Testis (tissue), 3 donors: Measurements from ENCODE around the gene RPS21. TPM values are rescaled to one million over a fixed set of nuclear protein-coding genes. Genes with fewer than 3 reads are reported as not detected.

Experiments
- DNase-seq: peaks from one replicate; pipeline ENCODE4 v3.0.0-alpha.2; 2019
- H3K27ac ChIP-seq, 2 donors: fragments of 200-600 bp; sonication (generic); one replicate each; pipeline ENCODE4 v1.5.1; 2019
- H3K27me3 ChIP-seq: fragments of 200-600 bp; sonication (generic); one replicate; pipeline ENCODE4 v1.5.1; 2019
- H3K36me3 ChIP-seq: fragments of 200-600 bp; sonication (generic); one replicate; pipeline ENCODE4 v1.5.1; 2017; ENCODE audit warnings: low read depth; ENCODE audit errors: missing control alignments
- H3K4me1 ChIP-seq: fragments of 200-600 bp; sonication (generic); one replicate; pipeline ENCODE4 v1.5.1; 2019
- H3K4me3 ChIP-seq, 2 donors: fragments of 200-600 bp; sonication (generic); one replicate each; pipeline ENCODE4 v1.5.1; 2017 to 2019
- H3K9me3 ChIP-seq: fragments of 200-600 bp; sonication (generic); one replicate; pipeline ENCODE4 v1.5.1; 2017
- CTCF ChIP-seq, 3 experiments: fragments of 450-650 bp in 2 of 3; fragments of 200-600 bp in 1 of 3; sonication (generic) in 1 of 3; IDR thresholded peaks; one replicate each; pipeline ENCODE4 v1.5.1; 2016 to 2019; ENCODE audit warnings: antibody characterized with exemption in 3 of 3, mild to moderate bottlenecking in 2 of 3, moderate library complexity in 1 of 3
- POLR2A ChIP-seq: fragments of 450-650 bp; IDR thresholded peaks from one replicate; pipeline ENCODE4 v1.6.1; 2017; ENCODE audit warnings: antibody characterized with exemption, mild to moderate bottlenecking, moderate library complexity
- WGBS, 2 donors: methylation state at CpG; one replicate each; pipeline ENCODE4 v1.1.5; 2018; 5-methylcytosine and 5-hydroxymethylcytosine counted together
- intact Hi-C: fragments of 100-400 bp; cut with DNase I; formaldehyde crosslinking; loops from one replicate; pipeline ENCODE4 v1.15.1; 2023; ENCODE audit warnings: low total_unique reads
- polyA plus RNA-seq: library from polyadenylated mRNA; stranded (reverse); fragments of 350-450 nt; fragmentation: Illumina TruSeq; extraction: RNeasy Lipid Tissue Mini Kit (QIAGEN cat#74804); gene quantifications from one replicate; pipeline ENCODE4 v1.2.3, GENCODE V29; 2014; ENCODE audit warnings: low read depth, low replicate concordance; ENCODE audit not compliant: insufficient read depth
- total RNA-seq, 2 donors: library from RNA; depleted of rRNA; stranded (reverse); fragments of >200 nt; gene quantifications; one replicate each; pipeline ENCODE4 v1.2.3, GENCODE V29; 2016

Gene RPS21
- total and polyA plus RNA-seq, 3 donors from 2014 or later = 548 to 1,387 (median 1,052) TPM

- H3K9me3 ChIP-seq = no peaks in the 10 kb centered on the region
- no peak for DNase-seq
- H3K27me3 ChIP-seq = no peaks in the 10 kb centered on the region
- 87 to 93% methylated on average over 11 to 16 of the region's 16 CpGs for WGBS, 2 donors
- no peak overlapping the region for H3K27ac ChIP-seq
- no peak overlapping the region for H3K4me3 ChIP-seq
- H3K4me1 ChIP-seq = peaks cover 19% of the 10 kb centered on the region
- TF ChIP-seq POLR2A = no peak
- no peaks in the 10 kb centered on the region for H3K36me3 ChIP-seq
- intact Hi-C loops = no loop called here
These were observed 36.7 kb upstream of the RPS21 start for GRCh38 chr20:62350098-62350628.

GRCh38 chr20:62350629-62351422 lies 36.1 kb upstream of the RPS21 start:
- WGBS, 2 donors = 85 to 87% methylated on average over 12 to 21 of the region's 23 CpGs
- no peak for DNase-seq
- H3K27ac ChIP-seq = no peak overlapping the region
- H3K4me1 ChIP-seq = peaks cover 25% of the 10 kb centered on the region
- no peaks in the 10 kb centered on the region for H3K27me3 ChIP-seq
- H3K9me3 ChIP-seq = no peaks in the 10 kb centered on the region
- TF ChIP-seq CTCF (IDR thresholded peaks at IDR 0.05) = no peak
- TF ChIP-seq POLR2A = no peak
- no peak overlapping the region for H3K4me3 ChIP-seq
- intact Hi-C loops = no loop called here
- H3K36me3 ChIP-seq = no peaks in the 10 kb centered on the region

- peaks cover 31% of the 10 kb centered on the region for H3K4me1 ChIP-seq
- no peak for DNase-seq
- intact Hi-C loops = no loop called here
These were observed 35.2 kb upstream of the RPS21 start for GRCh38 chr20:62351469-62352401.

GRCh38 chr20:62352402-62353288 lies 34.3 kb upstream of the RPS21 start:
- WGBS, 2 donors = 79% methylated on average over 18 to 43 of the region's 43 CpGs
- Histone ChIP-seq H3K36me3 (no peaks in the 10 kb centered on the region), H3K27me3 (no peaks in the 10 kb centered on the region), H3K4me3 (no peak overlapping the region), H3K4me1 (peaks cover 40% of the 10 kb centered on the region), H3K27ac (no peak overlapping the region), H3K9me3 (no peaks in the 10 kb centered on the region)
- intact Hi-C loops = no loop called here
- TF ChIP-seq POLR2A (no peak), CTCF (IDR thresholded peaks at IDR 0.05) (no peak)
- peak; percentile 85 for DNase-seq

More at GRCh38 chr20:62351469-62352401, 35.2 kb upstream of the RPS21 start:
- WGBS, 2 donors = 92 to 95% methylated on average over 41 to 60 of the region's 60 CpGs
- H3K36me3 ChIP-seq = no peaks in the 10 kb centered on the region
- TF ChIP-seq POLR2A = no peak
- no peak for TF ChIP-seq CTCF (IDR thresholded peaks at IDR 0.05)
- H3K27ac ChIP-seq = no peak overlapping the region
- H3K4me3 ChIP-seq = no peak overlapping the region
- H3K27me3 ChIP-seq = no peaks in the 10 kb centered on the region
- H3K9me3 ChIP-seq = no peaks in the 10 kb centered on the region
